OCI-LY7 (cell line): ENCODE data around the gene RARS2. TPM values are rescaled to one million over a fixed set of nuclear protein-coding genes. Genes with fewer than 3 reads are reported as not detected.
A peak's percentile ranks its signal among the peaks of the same experiment; 100 is the strongest.
"Not testable (repeated sequence)": the region's sequence is repeated elsewhere in the genome, so short reads cannot be mapped to it uniquely, and the experiment has no call there.

Source experiments
- BruUV-seq: library from RNA; stranded (reverse); fragments of 400-500 nt; replicated peaks from 2 replicates; lab custom pipeline; 2021; lab: Mats Ljungman, UMichigan
- CTCF ChIA-PET: fragments of 300-600 bp; sonication (Branson Sonifier 250); formaldehyde crosslinking; loops from one replicate; lab custom pipeline; 2022; ENCODE audit warnings: antibody characterized with exemption; ENCODE audit not compliant: unreplicated experiment; lab: Charles Lee
- POLR2A ChIA-PET: fragments of 300-600 bp; sonication (Branson Sonifier 250); formaldehyde crosslinking; loops from one replicate; lab custom pipeline; 2022; ENCODE audit warnings: antibody characterized with exemption; lab: Charles Lee
- DNase-seq: peaks from one replicate; pipeline ENCODE4 v3.0.0-alpha.2; 2015; ENCODE audit warnings: low spot score
- H2AFZ ChIP-seq: fragments of 200-600 bp; sonication (generic), shearing (Covaris generic); 2 replicates; pipeline ENCODE4 v1.6.1; 2014; ENCODE audit warnings: mild to moderate bottlenecking, antibody characterized with exemption, low read length, moderate library complexity
- H3K27ac ChIP-seq: fragments of 200-600 bp; sonication (generic); 2 replicates; pipeline ENCODE4 v1.5.1; 2014; ENCODE audit warnings: mixed run types, low read depth, mild to moderate bottlenecking, moderate library complexity, low read length, inconsistent platforms; ENCODE audit not compliant: poor library complexity, severe bottlenecking
- H3K36me3 ChIP-seq: fragments of 200-600 bp; sonication (generic); 2 replicates; pipeline ENCODE4 v1.6.1; 2014; ENCODE audit warnings: mild to moderate bottlenecking, antibody characterized with exemption, low read length, moderate library complexity, mixed read lengths; ENCODE audit not compliant: insufficient read depth
- H3K4me1 ChIP-seq: fragments of 200-600 bp; sonication (generic); 2 replicates; pipeline ENCODE4 v1.5.1; 2014; ENCODE audit warnings: mild to moderate bottlenecking, low read length; ENCODE audit not compliant: insufficient read depth, poor library complexity, severe bottlenecking
- H3K4me2 ChIP-seq: fragments of 200-600 bp; sonication (generic); 2 replicates; pipeline ENCODE4 v1.6.1; 2014; ENCODE audit warnings: mild to moderate bottlenecking, low read length
- H3K4me3 ChIP-seq: fragments of 200-600 bp; sonication (generic); 2 replicates; pipeline ENCODE4 v1.5.1; 2014; ENCODE audit warnings: mild to moderate bottlenecking, low read depth, low read length; ENCODE audit not compliant: poor library complexity, severe bottlenecking
- H3K79me2 ChIP-seq: fragments of 200-600 bp; sonication (generic); 2 replicates; pipeline ENCODE4 v1.6.1; 2016; ENCODE audit warnings: low read depth, mild to moderate bottlenecking, low read length, moderate library complexity, mixed read lengths; ENCODE audit not compliant: insufficient read depth
- H3K9me2 ChIP-seq: fragments of 200-600 bp; sonication (generic); 2 replicates; pipeline ENCODE4 v1.6.1; 2016; ENCODE audit warnings: mild to moderate bottlenecking, low read length, mixed read lengths; ENCODE audit not compliant: insufficient read depth
- H3K9me3 ChIP-seq: fragments of 200-600 bp; sonication (generic); 2 replicates; pipeline ENCODE4 v1.6.1; 2014; ENCODE audit warnings: mild to moderate bottlenecking, mixed run types, low read length, mixed read lengths
- H4K20me1 ChIP-seq: fragments of 200-600 bp; sonication (generic); 2 replicates; pipeline ENCODE4 v1.6.1; 2014; ENCODE audit warnings: mild to moderate bottlenecking, antibody characterized with exemption, low read length, moderate library complexity, mixed read lengths; ENCODE audit not compliant: insufficient read depth
- EZH2phosphoT487 ChIP-seq: fragments of 200-600 bp; sonication (generic); IDR thresholded peaks from 2 replicates; pipeline ENCODE4 v1.6.1; 2018; ENCODE audit warnings: low read depth, borderline replicate concordance, mild to moderate bottlenecking, mixed run types, antibody characterized with exemption, low read length, moderate library complexity, mixed read lengths
- intact Hi-C: fragments of 100-400 bp; cut with micrococcal nuclease; formaldehyde crosslinking; loops from one replicate; pipeline ENCODE4 v1.10.0; 2022; ENCODE audit not compliant: unreplicated experiment
- total RNA-seq, 2 experiments: library from RNA; depleted of rRNA in 1 of 2; stranded (reverse); fragments of >200 nt in 1 of 2; shearing (Covaris generic) in 1 of 2; gene quantifications; 2 replicates each; pipeline ENCODE4 v1.2.3, GENCODE V29; 2014 to 2022
- TF ChIP-seq, protein P1 (sequence below): fragments of 200-600 bp; sonication (generic); conservative IDR thresholded peaks from 2 replicates; pipeline ENCODE4 v1.5.1; 2014; ENCODE audit warnings: mild to moderate bottlenecking, antibody characterized with exemption, low read length, moderate library complexity, mixed read lengths

The RARS2 gene
- total RNA-seq, 2 experiments from 2014 or later = 21.4 to 36.0 TPM

DNA sequence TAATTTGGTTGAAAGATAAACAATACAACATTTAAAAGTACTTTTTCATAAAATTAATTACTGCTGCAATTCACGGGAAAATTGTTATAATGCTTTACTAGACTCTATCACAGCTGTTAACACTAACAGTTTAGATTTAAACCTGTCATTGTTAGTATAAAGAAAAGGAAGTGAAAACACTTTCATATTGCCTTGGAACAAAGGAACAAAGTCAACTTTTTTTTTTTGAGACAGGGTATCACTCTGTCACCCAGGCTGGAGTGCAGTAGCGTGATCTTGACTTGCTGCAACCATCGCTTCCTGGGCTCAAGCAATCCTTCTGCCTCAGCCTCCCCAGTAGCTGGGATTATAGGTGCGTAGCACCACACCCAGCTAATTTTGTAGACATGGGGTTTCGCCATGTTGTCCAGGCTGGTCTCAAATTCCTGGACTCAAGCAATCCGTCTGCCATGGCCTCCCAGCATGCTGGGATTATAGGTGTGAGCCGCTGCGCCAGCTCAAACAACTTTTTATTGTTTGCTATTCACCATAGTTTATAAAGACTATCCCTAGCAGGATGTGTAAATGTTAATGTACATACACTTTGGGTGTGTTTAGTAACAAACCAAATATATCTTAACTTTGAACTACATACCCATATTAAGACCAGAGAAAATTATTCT is 94.9 kb downstream of the RARS2 start:
- peaks cover 3% of the 10 kb centered on the region; the same call in 1 of the 2 replicates for H3K79me2 ChIP-seq
- H3K4me1 ChIP-seq = peaks cover 22% of the 10 kb centered on the region
- no TSS peak for BruUV-seq
- no peaks in the 10 kb centered on the region for H3K9me3 ChIP-seq
- ChIA-PET CTCF (interaction anchor here (0.7 kb wide), 1 partner anchor 415 kb away, joined by 3 read pairs; no protein-coding TSS in a partner anchor), POLR2A (interaction anchor here (0.7 to 2.2 kb wide), 6 partner anchors 9 to 418 kb away, joined by 3 to 9 read pairs (median 4); no protein-coding TSS in a partner anchor)
- peak; percentile 75 for DNase-seq
- intact Hi-C loops = no loop called here
- H3K9me2 ChIP-seq = no peaks in the 10 kb centered on the region
- H3K4me2 ChIP-seq = peak overlapping the region; percentile 38
- no peaks in the 10 kb centered on the region for H4K20me1 ChIP-seq
- H3K36me3 ChIP-seq = peaks cover 49% of the 10 kb centered on the region
- peak overlapping the region; percentile 61 for H3K27ac ChIP-seq
- no peak for TF ChIP-seq EZH2phosphoT487
- TF ChIP-seq, protein P1, sequence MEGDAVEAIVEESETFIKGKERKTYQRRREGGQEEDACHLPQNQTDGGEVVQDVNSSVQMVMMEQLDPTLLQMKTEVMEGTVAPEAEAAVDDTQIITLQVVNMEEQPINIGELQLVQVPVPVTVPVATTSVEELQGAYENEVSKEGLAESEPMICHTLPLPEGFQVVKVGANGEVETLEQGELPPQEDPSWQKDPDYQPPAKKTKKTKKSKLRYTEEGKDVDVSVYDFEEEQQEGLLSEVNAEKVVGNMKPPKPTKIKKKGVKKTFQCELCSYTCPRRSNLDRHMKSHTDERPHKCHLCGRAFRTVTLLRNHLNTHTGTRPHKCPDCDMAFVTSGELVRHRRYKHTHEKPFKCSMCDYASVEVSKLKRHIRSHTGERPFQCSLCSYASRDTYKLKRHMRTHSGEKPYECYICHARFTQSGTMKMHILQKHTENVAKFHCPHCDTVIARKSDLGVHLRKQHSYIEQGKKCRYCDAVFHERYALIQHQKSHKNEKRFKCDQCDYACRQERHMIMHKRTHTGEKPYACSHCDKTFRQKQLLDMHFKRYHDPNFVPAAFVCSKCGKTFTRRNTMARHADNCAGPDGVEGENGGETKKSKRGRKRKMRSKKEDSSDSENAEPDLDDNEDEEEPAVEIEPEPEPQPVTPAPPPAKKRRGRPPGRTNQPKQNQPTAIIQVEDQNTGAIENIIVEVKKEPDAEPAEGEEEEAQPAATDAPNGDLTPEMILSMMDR = no peak
- H3K4me3 ChIP-seq = no peak overlapping the region
- no peak overlapping the region for H2AFZ ChIP-seq

DNA sequence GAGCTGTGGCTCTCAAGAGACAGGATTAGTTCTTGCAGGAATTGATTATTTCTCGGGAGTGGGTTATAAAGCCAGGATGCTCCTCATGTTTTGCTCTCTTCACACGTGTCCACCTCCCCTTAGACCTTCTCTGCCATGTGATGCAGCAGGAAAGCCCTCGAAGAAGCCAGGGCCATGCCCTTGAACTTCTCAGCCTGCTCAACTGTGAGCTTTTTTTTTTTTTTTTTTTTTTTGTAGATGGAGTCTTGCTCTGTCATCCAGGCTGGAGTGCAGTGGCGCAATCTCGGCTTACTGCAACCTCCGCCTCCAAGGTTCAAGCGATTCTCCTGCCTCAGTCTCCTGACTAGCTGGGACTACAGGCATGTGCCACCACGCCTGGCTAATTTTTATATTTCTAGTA is 100.5 kb downstream of the RARS2 start:
- H3K27ac ChIP-seq, H3K4me2 ChIP-seq, H3K9me3 ChIP-seq, DNase-seq, BruUV-seq, H3K4me1 ChIP-seq, H3K79me2 ChIP-seq, H3K9me2 ChIP-seq, H2AFZ ChIP-seq, CTCF ChIA-PET, intact Hi-C loops, H4K20me1 ChIP-seq, H3K4me3 ChIP-seq: not testable (repeated sequence)
- POLR2A ChIA-PET = interaction anchor here (0.7 to 1.0 kb wide), 2 partner anchors 9 to 455 kb away, joined by 3 to 4 read pairs; no protein-coding TSS in a partner anchor
- peaks cover 54% of the 10 kb centered on the region for H3K36me3 ChIP-seq

DNA sequence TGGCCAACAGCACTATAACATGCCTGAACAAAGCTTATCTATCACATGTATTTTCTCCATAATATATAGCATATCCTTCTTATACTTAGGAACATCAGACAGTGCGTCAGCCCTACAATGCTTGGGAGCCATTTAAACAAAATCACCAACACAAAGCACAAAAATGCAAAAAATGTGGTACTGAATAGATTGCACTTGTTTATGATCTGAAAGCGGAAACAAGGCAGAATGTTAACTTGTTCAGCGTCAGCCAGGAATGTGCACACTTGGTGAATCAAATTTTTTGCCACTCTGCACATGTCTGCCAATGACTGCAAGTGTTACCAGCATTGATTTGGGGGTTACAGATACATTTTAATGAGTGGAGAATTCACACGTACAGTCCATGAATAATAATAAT is 102.2 kb downstream of the RARS2 start:
- intact Hi-C loops = no loop called here
- Histone ChIP-seq H3K9me2 (no peaks in the 10 kb centered on the region), H3K79me2 (no peaks in the 10 kb centered on the region), H4K20me1 (no peaks in the 10 kb centered on the region), H3K4me1 (no peaks in the 10 kb centered on the region), H3K36me3 (peaks cover 49% of the 10 kb centered on the region), H3K9me3 (no peaks in the 10 kb centered on the region), H3K27ac (no peak overlapping the region), H2AFZ (no peak overlapping the region), H3K4me2 (no peak overlapping the region), H3K4me3 (no peak overlapping the region)
- TF ChIP-seq, protein P1 = no peak
- TF ChIP-seq EZH2phosphoT487 = no peak
- DNase-seq = no peak
- BruUV-seq = no TSS peak
- ChIA-PET CTCF (no interaction called here), POLR2A (no interaction called here)
